ENCODE data around the gene ERMN.

ERMN gene

GRCh38 chr2:157364257-157364974, 38.8 kb upstream of the ERMN start (continued):
- TF ChIP-seq CREB5 (CRISPR knock-in tag; IDR thresholded peaks at IDR 0.05; ENCODE audit: low read depth) (no peak), CSDC2 (CRISPR knock-in tag; IDR thresholded peaks at IDR 0.05) (no peak)

GRCh38 chr2:157363612-157364101, 38.0 kb upstream of the ERMN start:
- ATAC-seq, result no peak
- no peak for TF ChIP-seq ZNF70 (CRISPR knock-in tag; IDR thresholded peaks at IDR 0.05)
- TF ChIP-seq ZNF8 (CRISPR knock-in tag; IDR thresholded peaks at IDR 0.05), result no peak
- no peak for TF ChIP-seq ZNF565 (CRISPR knock-in tag; conservative IDR thresholded peaks at IDR 0.05; ENCODE audit: low read depth)
- TF ChIP-seq PPARA (CRISPR knock-in tag; IDR thresholded peaks at IDR 0.05; ENCODE audit: borderline replicate concordance), result no peak
- TF ChIP-seq PATZ1 (CRISPR knock-in tag; IDR thresholded peaks at IDR 0.05; ENCODE audit: borderline replicate concordance), result no peak
- TF ChIP-seq ZFP30 (CRISPR knock-in tag; IDR thresholded peaks at IDR 0.05), result no peak
- no peak for TF ChIP-seq SNAI2 (CRISPR knock-in tag; IDR thresholded peaks at IDR 0.05)
- no peak for TF ChIP-seq CREB5 (CRISPR knock-in tag; IDR thresholded peaks at IDR 0.05; ENCODE audit: low read depth)
- TF ChIP-seq ZC3H10 (CRISPR knock-in tag; IDR thresholded peaks at IDR 0.05), result no peak

GRCh38 chr2:157362627-157363026, 37.0 kb upstream of the ERMN start:
- TF ChIP-seq TSHZ2 (CRISPR knock-in tag; IDR thresholded peaks at IDR 0.05), result no peak
- TF ChIP-seq ZNF8 (CRISPR knock-in tag; IDR thresholded peaks at IDR 0.05), result no peak
- TF ChIP-seq BACH2 (CRISPR knock-in tag; IDR thresholded peaks at IDR 0.05; ENCODE audit: borderline replicate concordance), result no peak
- TF ChIP-seq CREB5 (CRISPR knock-in tag; IDR thresholded peaks at IDR 0.05; ENCODE audit: low read depth), result no peak
- TF ChIP-seq CSRNP3 (CRISPR knock-in tag; IDR thresholded peaks at IDR 0.05), result no peak
- no peak for TF ChIP-seq PPARA (CRISPR knock-in tag; IDR thresholded peaks at IDR 0.05; ENCODE audit: borderline replicate concordance)
- ATAC-seq, result no peak

- no peak for TF ChIP-seq ZNF70 (CRISPR knock-in tag; IDR thresholded peaks at IDR 0.05)
- no peak for TF ChIP-seq RARB (CRISPR knock-in tag; IDR thresholded peaks at IDR 0.05)
- no peak for TF ChIP-seq CREB5 (CRISPR knock-in tag; IDR thresholded peaks at IDR 0.05; ENCODE audit: low read depth)
- no peak for TF ChIP-seq OSR1 (CRISPR knock-in tag; IDR thresholded peaks at IDR 0.05)
- TF ChIP-seq PPARA (CRISPR knock-in tag; IDR thresholded peaks at IDR 0.05; ENCODE audit: borderline replicate concordance), result no peak
- ATAC-seq, result no peak
Measured at GRCh38 chr2:157361526-157361925, 35.9 kb upstream of the ERMN start.
